ENCODE results near the gene MMP15.

DNA sequence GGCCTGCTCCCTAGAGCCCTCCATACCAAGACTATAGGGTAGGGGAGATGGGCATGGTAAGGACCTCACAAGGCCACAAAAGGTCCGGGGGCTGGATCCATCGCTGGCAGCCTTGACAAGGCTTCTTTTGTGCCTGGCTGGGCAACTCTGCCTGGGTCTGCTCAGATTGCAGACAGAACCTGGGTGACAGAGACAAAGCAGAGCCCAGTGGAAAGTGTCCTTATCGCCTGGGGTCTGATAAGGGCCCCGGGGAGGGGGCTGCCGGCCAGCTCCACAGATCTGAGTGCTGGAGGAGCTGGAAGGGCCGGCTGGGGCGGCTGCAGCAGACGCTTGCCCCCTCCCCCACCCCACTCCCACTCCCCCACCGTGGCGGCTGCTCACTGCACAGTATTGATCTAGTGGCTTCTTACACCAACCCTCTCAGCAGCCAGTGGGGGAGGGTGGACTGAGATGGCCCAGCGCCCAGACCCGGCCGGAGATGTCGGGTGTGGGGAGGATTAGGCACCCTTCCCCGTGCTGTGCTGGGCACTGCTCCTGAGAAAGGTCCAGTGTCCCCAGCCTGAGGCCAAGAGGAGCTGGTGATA is 7.2 kb downstream of the MMP15 start:
- no peak for TF ChIP-seq CTCF (IDR thresholded peaks at IDR 0.05; ENCODE audit: low read length)
- TF ChIP-seq EZH2 (IDR thresholded peaks at IDR 0.05; ENCODE audit: borderline replicate concordance, low read length): no peak
